Neural progenitor cell (in vitro differentiated cells): ENCODE measurements around the gene NOS1AP.

Experiments used
- EZH2 ChIP-seq: fragments of 200-600 bp; sonication (generic); IDR thresholded peaks from 2 replicates; pipeline ENCODE4 v1.6.1; 2017; ENCODE audit warnings: antibody characterized with exemption, mild to moderate bottlenecking, moderate library complexity
- EZH2phosphoT487 ChIP-seq: fragments of 200-600 bp; sonication (generic); IDR thresholded peaks from 2 replicates; pipeline ENCODE4 v1.6.1; 2017; ENCODE audit warnings: antibody characterized with exemption
- TF ChIP-seq, protein P1 (sequence below): fragments of 200-600 bp; sonication (generic); IDR thresholded peaks from 2 replicates; pipeline ENCODE4 v1.5.1; 2017; ENCODE audit warnings: antibody characterized with exemption, mild to moderate bottlenecking

DNA sequence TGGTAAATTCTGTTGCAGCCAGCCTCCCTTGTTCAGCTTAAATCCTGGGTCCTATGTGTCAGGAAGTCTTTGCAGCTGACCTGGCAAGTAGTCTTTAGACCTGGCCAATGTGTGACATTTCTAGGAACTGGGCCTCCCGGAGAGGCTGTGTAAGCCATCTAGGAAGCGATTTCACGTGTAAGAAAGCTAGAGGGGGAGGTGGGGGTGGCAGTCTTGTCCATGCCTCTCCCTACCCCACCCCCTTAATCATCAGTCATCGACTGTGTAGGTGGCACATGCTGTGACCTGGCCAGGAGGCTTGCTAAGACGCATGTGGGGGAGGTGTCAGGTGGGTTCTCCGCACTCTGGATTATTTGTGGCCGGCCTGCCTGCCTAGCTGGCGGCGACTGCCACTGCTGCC is 320.5 kb downstream of the NOS1AP start:
- TF ChIP-seq, protein P1, sequence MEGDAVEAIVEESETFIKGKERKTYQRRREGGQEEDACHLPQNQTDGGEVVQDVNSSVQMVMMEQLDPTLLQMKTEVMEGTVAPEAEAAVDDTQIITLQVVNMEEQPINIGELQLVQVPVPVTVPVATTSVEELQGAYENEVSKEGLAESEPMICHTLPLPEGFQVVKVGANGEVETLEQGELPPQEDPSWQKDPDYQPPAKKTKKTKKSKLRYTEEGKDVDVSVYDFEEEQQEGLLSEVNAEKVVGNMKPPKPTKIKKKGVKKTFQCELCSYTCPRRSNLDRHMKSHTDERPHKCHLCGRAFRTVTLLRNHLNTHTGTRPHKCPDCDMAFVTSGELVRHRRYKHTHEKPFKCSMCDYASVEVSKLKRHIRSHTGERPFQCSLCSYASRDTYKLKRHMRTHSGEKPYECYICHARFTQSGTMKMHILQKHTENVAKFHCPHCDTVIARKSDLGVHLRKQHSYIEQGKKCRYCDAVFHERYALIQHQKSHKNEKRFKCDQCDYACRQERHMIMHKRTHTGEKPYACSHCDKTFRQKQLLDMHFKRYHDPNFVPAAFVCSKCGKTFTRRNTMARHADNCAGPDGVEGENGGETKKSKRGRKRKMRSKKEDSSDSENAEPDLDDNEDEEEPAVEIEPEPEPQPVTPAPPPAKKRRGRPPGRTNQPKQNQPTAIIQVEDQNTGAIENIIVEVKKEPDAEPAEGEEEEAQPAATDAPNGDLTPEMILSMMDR = no peak
- no peak for TF ChIP-seq EZH2
- TF ChIP-seq EZH2phosphoT487 = no peak
